GM12801 (cell line): Measurements from ENCODE around the gene PAM16.

Experiments
- TF ChIP-seq, protein P1 (sequence below): IDR thresholded peaks from one replicate; pipeline ENCODE4 v1.5.1; 2011; ENCODE audit warnings: control low read depth; ENCODE audit not compliant: insufficient read length; ENCODE audit errors: extremely low read depth

The PAM16 gene

DNA sequence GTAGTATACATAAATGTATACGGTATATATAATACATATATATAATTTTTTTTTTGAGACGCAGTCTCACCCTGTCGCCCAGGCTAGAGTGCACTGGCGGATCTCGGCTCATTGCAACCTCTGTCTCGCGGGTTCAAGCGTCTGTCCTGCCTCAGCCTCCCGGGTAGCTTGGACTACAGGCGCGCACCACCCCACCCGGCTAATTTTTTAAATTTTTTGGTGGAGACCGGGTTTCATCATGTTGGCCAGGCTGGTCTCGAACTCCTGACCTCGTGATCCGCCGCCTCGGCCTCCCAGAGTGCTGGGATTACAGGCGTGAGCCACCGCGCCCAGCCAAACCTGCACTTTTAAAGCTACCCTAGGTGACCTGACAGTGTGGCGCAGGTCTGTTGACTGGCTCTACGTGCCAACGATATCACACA is 745 bp downstream of the PAM16 start:
- TF ChIP-seq, protein P1, sequence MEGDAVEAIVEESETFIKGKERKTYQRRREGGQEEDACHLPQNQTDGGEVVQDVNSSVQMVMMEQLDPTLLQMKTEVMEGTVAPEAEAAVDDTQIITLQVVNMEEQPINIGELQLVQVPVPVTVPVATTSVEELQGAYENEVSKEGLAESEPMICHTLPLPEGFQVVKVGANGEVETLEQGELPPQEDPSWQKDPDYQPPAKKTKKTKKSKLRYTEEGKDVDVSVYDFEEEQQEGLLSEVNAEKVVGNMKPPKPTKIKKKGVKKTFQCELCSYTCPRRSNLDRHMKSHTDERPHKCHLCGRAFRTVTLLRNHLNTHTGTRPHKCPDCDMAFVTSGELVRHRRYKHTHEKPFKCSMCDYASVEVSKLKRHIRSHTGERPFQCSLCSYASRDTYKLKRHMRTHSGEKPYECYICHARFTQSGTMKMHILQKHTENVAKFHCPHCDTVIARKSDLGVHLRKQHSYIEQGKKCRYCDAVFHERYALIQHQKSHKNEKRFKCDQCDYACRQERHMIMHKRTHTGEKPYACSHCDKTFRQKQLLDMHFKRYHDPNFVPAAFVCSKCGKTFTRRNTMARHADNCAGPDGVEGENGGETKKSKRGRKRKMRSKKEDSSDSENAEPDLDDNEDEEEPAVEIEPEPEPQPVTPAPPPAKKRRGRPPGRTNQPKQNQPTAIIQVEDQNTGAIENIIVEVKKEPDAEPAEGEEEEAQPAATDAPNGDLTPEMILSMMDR = no peak

DNA sequence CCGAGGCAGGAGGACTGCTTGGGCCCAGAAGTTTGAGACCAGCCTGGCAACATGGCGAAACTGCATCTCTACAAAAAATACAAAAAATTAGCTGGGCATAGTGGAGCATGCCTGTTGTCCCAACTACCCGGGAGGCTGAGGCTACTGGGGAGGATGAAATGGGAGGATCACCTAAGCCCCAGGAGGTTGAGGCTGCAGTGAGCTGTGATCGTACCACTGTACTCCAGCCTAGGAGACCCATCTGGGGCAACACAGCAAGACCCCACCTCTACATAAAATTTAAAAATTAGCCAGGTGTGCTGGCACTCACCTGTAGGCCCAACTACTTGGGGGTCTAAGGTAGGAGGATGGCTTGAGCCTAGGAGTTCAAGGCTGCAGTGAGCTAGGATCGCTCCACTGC is 1.8 kb downstream of the PAM16 start:
- TF ChIP-seq, protein P1 = no peak

DNA sequence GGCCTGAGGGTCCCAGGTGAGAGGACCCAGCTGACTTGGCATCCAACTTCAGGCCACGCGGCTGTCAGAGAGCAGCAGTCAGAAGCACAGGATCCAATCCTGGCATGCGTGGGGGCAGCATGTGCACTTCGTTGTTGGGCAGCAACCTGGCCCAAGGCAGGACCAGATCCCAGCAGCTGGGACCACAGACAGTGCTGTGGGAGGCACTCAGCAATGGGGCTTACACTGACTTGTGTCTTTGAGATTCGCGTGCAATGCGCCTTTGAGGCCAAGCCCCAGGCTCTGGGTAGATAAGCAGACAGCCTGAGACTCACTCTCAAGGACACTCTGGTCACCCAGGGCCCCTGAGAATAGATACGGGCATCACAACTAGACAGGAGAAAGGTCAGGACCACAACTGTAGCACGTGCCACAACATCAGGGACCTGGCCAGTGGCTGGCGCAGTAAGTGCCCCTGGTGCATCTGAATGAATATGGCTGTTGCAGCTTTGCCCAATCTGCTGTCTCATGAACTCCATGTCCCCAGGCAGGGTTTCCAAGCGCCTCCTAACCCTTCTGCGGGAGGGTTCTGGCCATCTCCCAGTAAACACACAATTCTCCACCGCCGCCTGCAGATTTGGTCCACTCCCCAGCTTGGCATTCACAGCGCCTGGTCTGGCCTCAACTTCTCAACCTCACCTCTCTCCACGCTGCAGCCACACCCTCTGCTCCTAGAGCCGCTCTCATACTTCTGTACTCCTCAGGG is 3.2 kb downstream of the PAM16 start:
- TF ChIP-seq, protein P1 = no peak

DNA sequence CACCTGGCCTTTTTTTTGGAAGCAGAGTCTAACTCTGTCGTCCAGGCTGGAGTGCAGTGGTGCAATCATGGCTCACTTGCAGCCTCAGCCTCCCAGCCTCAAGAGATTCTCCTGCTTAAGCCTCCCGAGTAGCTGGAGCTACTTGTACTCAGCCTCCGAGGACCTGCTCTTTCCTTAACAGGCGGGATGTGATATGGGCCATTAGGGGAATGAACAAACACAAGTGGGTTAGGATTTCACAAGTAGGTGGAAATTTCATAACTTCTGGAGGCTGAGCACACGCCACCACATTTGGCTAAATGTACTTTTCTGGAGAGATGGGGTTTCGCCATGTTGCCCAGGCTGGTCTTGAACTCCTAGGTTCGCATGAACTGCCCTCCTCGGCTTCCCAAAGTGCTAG is 4.1 kb downstream of the PAM16 start:
- TF ChIP-seq, protein P1 = no peak

DNA sequence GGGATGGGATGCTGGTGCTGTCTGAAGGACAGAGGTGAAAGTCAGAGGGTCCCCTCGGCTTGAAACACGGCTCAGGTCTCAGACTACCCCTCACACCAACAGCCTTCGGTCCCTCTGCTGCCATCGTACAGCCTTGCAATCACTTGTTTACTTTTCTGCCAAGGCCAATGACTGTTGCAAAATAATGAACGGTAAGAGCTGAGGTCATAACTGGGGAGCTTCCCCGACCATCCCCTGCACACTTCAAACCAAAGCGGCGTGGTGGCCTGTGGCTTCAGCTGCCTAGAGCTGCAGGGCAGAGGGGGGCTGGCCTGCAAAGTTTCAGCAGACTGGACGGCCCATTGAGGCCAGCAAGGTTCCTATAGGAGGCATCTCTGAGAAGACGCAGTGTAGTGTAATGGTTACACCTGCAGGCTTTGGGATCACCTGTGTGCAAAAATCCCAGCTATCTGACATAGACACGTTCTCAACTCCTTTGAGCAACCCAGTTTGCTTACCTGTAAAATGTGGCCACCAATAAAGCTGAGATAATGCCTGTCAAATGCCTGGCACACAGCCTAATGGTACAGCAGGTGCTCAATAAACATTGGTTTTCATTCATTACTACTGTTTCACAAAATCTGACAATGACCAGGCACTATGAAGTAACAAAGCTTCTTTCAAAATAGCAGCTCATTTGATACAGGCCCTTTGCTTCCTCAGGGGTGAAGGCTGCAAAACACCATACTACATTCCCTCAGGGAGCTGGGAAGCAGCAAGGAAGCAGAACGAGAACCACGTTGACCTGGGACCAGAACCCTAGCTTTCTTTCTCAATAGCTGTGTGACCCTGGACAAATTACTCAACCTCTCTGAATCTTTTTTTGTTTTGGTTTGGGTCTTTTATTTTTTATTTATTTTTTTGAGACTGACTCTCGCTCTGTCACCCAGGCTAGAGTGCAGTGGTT is 5.0 kb downstream of the PAM16 start:
- TF ChIP-seq, protein P1 = no peak

DNA sequence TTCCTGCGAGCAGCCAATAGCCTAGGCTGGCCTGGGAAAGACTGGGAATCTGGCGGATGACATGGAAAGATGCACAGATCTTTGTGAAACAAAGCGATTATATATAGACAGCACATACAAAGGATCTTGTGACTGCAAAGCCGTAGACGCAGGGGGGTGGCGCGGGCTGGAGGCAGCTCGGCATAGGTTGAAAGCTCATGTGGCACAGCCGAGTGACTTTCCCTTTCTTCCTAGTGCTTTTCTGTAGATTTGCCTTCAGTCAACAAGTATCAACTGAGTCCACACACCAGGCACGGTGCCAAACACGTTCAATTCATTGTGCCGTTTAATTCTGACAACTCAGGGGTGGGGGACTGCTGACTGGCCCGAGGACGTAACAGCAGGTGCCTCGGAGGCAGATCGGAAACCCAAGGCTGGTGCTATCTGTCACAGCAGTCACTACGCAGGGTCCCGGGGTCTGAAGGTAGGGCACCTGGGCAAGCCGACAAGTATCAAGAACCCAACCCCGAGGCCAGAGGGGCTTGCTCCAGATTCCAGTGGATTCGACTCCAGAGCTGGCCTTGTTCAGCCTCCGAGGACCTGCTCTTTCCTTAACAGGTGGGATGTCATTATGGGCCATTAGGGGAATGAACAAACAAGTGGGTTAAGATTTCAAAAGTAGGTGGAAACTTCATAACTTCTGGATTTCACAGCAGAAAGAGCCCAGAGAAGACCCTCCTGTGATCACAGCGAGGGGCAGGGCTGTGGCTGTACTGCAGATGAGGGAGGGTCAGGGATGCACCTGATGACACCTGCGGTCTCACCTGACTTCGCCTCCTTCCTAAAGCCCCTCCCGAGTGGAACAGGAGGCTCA is 5.9 kb downstream of the PAM16 start:
- TF ChIP-seq, protein P1 = no peak
